SHP77 treated with DMSO at 0.1 percent for 48 hours (cell line): ENCODE measurements around the gene GCG.

Source experiments
- DNase-seq: peaks from one replicate; lab custom pipeline; 2025; lab: John Stamatoyannopoulos, UW

The GCG gene

DNA sequence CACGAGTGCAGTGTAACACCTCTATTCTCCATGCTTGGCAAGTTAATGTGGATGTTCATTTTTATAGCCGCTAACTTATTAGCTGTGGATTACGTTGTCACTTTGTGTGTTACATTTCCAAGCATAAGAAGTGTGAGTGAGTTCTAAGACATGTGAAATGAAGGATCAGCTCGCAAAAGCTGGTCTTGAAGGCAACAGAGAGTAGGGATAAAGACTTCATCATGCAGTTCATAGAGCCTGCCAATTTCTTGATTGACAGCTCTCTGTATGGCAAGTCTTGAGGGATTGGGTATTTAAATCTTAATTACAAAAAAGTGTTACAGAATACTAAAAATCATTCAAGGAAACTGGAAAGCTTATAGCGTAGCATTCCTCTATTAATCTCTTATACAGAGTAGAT, 52.2 kb downstream of the GCG start:
- no peak for DNase-seq
